Neuronal stem cell (in vitro differentiated cells): ENCODE results near the gene AFTPH.
A peak's percentile ranks its signal among the peaks of the same experiment; 100 is the strongest.

Experiments used
- DNase-seq: peaks from one replicate; pipeline ENCODE4 v3.0.0-alpha.2; 2013; ENCODE audit warnings: low spot score
- H2AFZ ChIP-seq: one replicate; pipeline ENCODE4 v1.6.1; 2013; ENCODE audit warnings: mild to moderate bottlenecking, low read length, inconsistent platforms
- H2AK5ac ChIP-seq: 2 replicates; pipeline ENCODE4 v1.6.1; 2013; ENCODE audit warnings: low read depth, mild to moderate bottlenecking, inconsistent platforms, low read length, moderate library complexity, mixed read lengths
- H2BK120ac ChIP-seq: 2 replicates; pipeline ENCODE4 v1.6.1; 2013; ENCODE audit warnings: low read depth, mild to moderate bottlenecking, inconsistent platforms, low read length, moderate library complexity, mixed read lengths
- H2BK12ac ChIP-seq: one replicate; pipeline ENCODE4 v1.6.1; 2013; ENCODE audit warnings: low read length, inconsistent platforms
- H2BK15ac ChIP-seq: 2 replicates; pipeline ENCODE4 v1.6.1; 2013; ENCODE audit warnings: mild to moderate bottlenecking, low read length, inconsistent platforms, mixed read lengths
- H2BK5ac ChIP-seq: one replicate; pipeline ENCODE4 v1.6.1; 2013; ENCODE audit warnings: inconsistent platforms, mild to moderate bottlenecking, low read length, moderate library complexity
- H3K14ac ChIP-seq: one replicate; pipeline ENCODE4 v1.6.1; 2013; ENCODE audit warnings: low read length, inconsistent platforms
- H3K18ac ChIP-seq: 2 replicates; pipeline ENCODE4 v1.6.1; 2013; ENCODE audit warnings: low read length, inconsistent platforms
- H3K23ac ChIP-seq: 2 replicates; pipeline ENCODE4 v1.6.1; 2013; ENCODE audit warnings: low read depth, mild to moderate bottlenecking, mixed read lengths, low read length, inconsistent platforms; ENCODE audit not compliant: poor library complexity
- H3K27ac ChIP-seq: replicated peaks from 3 replicates; pipeline ENCODE4 v1.5.1; 2013; ENCODE audit warnings: low read length, inconsistent platforms
- H3K27me3 ChIP-seq, 3 experiments: 2 replicates each; pipeline ENCODE4 v1.6.1; 2013; ENCODE audit warnings: low read length in 3 of 3, mild to moderate bottlenecking in 2 of 3, inconsistent platforms in 1 of 3, low read depth in 1 of 3, mixed read lengths in 1 of 3, moderate library complexity in 1 of 3; ENCODE audit not compliant: control insufficient read depth in 3 of 3, insufficient read depth in 3 of 3
- H3K36me3 ChIP-seq, 2 donors: replicated peaks in 1 of 2; 2 replicates each; pipeline ENCODE4 v1.6.1; 2013; ENCODE audit warnings: low read length in 2 of 2; ENCODE audit not compliant: control insufficient read depth in 2 of 2, insufficient read depth in 2 of 2
- H3K4ac ChIP-seq: 2 replicates; pipeline ENCODE4 v1.6.1; 2013; ENCODE audit warnings: inconsistent platforms, mild to moderate bottlenecking, low read length, moderate library complexity
- H3K4me1 ChIP-seq, 2 donors: 1 replicate in 1 of 2; 2 replicates in 1 of 2; pipeline ENCODE4 v1.6.1; 2013; ENCODE audit warnings: low read length in 2 of 2, low read depth in 1 of 2; ENCODE audit not compliant: control insufficient read depth in 2 of 2, insufficient read depth in 1 of 2
- H3K4me2 ChIP-seq: one replicate; pipeline ENCODE4 v1.6.1; 2013; ENCODE audit warnings: mild to moderate bottlenecking, low read length, inconsistent platforms; ENCODE audit not compliant: insufficient read depth, poor library complexity, severe bottlenecking
- H3K4me3 ChIP-seq, 2 donors: 2 replicates each; pipeline ENCODE4 v1.5.1; 2013; ENCODE audit warnings: low read length in 2 of 2, mild to moderate bottlenecking in 2 of 2, inconsistent platforms in 1 of 2, moderate library complexity in 1 of 2
- H3K79me1 ChIP-seq: one replicate; pipeline ENCODE4 v1.6.1; 2013; ENCODE audit warnings: low read depth, mild to moderate bottlenecking, inconsistent platforms, low read length, moderate library complexity
- H3K9ac ChIP-seq: one replicate; pipeline ENCODE4 v1.6.1; 2013; ENCODE audit warnings: mild to moderate bottlenecking, low read depth, low read length, inconsistent platforms; ENCODE audit not compliant: poor library complexity
- H3K9me3 ChIP-seq, 2 donors: replicated peaks in 1 of 2; 2 replicates each; pipeline versions ENCODE3 to v1.6.1; 2013; ENCODE audit warnings: low read length in 2 of 2, mild to moderate bottlenecking in 2 of 2, inconsistent platforms in 1 of 2, low read depth in 1 of 2, mixed read lengths in 1 of 2, moderate library complexity in 1 of 2; ENCODE audit not compliant: control insufficient read depth in 2 of 2, insufficient read depth in 1 of 2
- H4K8ac ChIP-seq: one replicate; pipeline ENCODE4 v1.6.1; 2013; ENCODE audit warnings: low read depth, mild to moderate bottlenecking, inconsistent platforms, low read length, moderate library complexity
- H4K91ac ChIP-seq: one replicate; pipeline ENCODE4 v1.6.1; 2013; ENCODE audit warnings: low read length, low read depth, mild to moderate bottlenecking, inconsistent platforms; ENCODE audit not compliant: poor library complexity
- WGBS, 2 donors: extraction: QIAGEN DNeasy Blood & Tissue Kit; methylation state at CpG; one replicate each; pipeline ENCODE4 v1.1.7; 2013; ENCODE audit warnings: missing lambda C conversion rate in 2 of 2, mixed read lengths in 1 of 2; ENCODE audit not compliant: insufficient read length in 2 of 2, insufficient replicate concordance in 1 of 2; ENCODE audit errors: extremely low coverage in 2 of 2; 5-methylcytosine and 5-hydroxymethylcytosine counted together

AFTPH gene

DNA sequence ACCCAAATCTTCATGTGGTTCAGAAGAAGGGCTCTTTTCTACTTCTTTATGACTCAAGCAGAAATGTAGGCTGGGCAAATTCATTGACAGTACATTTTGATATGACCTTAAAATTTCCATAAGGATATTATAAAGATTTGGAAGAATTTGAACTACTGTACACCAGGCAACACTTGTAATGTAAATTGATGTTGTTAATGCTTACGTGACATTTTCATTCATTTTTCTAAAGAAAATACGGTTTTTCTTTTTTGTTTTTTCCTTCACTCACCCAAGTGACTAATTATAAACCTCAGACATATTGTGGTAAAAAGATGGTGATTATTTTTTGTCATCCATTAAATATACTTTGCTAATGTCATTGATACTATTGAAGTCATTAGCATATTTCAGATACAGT, 17.4 kb downstream of the AFTPH start:
- Histone ChIP-seq H3K4ac (no peak overlapping the region), H3K23ac (no peak overlapping the region), H4K8ac (no peak overlapping the region), H3K36me3 (no peaks in the 10 kb centered on the region), H3K9me3 (no peaks in the 10 kb centered on the region), H2AK5ac (no peak overlapping the region), H3K4me1 (peaks cover 0 to 2% of the 10 kb centered on the region in 2 donors), H3K4me2 (no peak overlapping the region), H2BK120ac (no peak overlapping the region), H2BK12ac (no peak overlapping the region), H2BK15ac (no peak overlapping the region), H3K27me3 (no peaks in the 10 kb centered on the region), H3K9ac (no peak overlapping the region), H3K18ac (no peak overlapping the region), H4K91ac (no peak overlapping the region), H3K27ac (no peak overlapping the region), H3K14ac (no peak overlapping the region), H2AFZ (no peak overlapping the region), H3K79me1 (no peaks in the 10 kb centered on the region), H3K4me3 (no peak overlapping the region), H2BK5ac (no peak overlapping the region)
- no peak for DNase-seq
- WGBS, 2 donors, result no CpG with 5 or more reads among the region's 2 CpGs

DNA sequence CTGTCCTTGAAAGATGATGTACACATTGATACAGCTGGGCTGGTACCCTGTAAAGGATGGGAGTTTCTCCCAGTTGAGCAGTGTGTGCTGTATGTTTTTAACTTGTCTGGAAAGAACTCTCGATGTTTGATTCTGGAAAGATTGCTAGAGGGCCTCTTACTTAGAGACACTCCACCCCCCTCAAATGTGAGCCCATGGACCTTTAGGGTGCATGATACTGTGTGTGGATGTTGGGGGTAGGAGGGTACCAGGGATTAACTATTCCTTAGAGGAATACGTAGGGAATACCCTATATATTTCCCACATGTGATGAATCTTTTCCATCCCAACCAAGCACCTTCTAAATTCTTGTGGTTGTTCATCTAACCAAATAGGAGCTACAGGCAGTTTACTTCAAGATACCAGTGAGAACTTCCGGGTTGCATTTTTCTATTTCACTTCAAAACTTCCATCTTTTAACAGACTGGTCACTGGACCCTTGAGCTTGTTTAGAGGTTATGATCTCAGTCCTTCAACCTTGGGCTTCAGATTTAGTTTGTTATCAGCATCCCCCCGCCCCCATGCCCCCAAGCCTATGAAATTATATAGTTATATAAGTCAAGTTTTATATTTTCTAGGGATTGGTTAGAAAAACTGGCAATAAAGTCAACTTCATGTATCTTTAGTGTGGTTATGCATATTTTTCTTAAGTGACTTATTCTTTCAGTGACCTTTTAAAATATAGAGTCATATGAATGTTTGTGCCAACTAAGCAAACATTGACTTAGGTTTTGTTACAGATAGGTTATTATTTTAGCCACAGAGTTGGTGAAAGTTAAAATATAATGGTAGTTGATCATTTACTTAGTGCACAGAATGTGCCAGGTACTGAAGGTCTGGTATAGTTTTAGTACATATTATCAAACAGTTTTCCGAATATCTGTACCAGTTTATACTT, 18.2 kb downstream of the AFTPH start:
- Histone ChIP-seq H2BK120ac (no peak overlapping the region), H3K36me3 (no peaks in the 10 kb centered on the region), H3K14ac (no peak overlapping the region), H3K9me3 (no peaks in the 10 kb centered on the region), H2AFZ (no peak overlapping the region), H3K4me2 (no peak overlapping the region), H4K8ac (no peak overlapping the region), H3K27me3 (no peaks in the 10 kb centered on the region), H3K4me3 (no peak overlapping the region), H2BK5ac (no peak overlapping the region), H4K91ac (no peak overlapping the region), H3K23ac (no peak overlapping the region), H3K4me1 (peaks cover 0 to 2% of the 10 kb centered on the region in 2 donors), H3K9ac (no peak overlapping the region), H3K27ac (no peak overlapping the region), H2AK5ac (no peak overlapping the region), H3K18ac (no peak overlapping the region), H2BK15ac (no peak overlapping the region), H2BK12ac (no peak overlapping the region), H3K79me1 (no peaks in the 10 kb centered on the region), H3K4ac (no peak overlapping the region)
- WGBS, 2 donors, result no CpG with 5 or more reads among the region's 5 CpGs
- DNase-seq, result no peak

GRCh38 chr2:64543008-64543697, 19.0 kb downstream of the AFTPH start:
- Histone ChIP-seq H2BK120ac (no peak overlapping the region), H3K79me1 (no peaks in the 10 kb centered on the region), H3K27ac (no peak overlapping the region), H2BK15ac (no peak overlapping the region), H3K9ac (no peak overlapping the region), H3K4me1 (peaks cover 0 to 2% of the 10 kb centered on the region in 2 donors), H3K4me3 (no peak overlapping the region), H2AFZ (no peak overlapping the region), H4K8ac (no peak overlapping the region), H3K9me3 (no peaks in the 10 kb centered on the region), H2BK5ac (no peak overlapping the region), H3K18ac (no peak overlapping the region), H3K36me3 (no peaks in the 10 kb centered on the region), H2BK12ac (no peak overlapping the region), H3K14ac (no peak overlapping the region), H3K23ac (no peak overlapping the region), H3K4me2 (no peak overlapping the region), H3K27me3 (no peaks in the 10 kb centered on the region), H3K4ac (no peak overlapping the region), H4K91ac (no peak overlapping the region), H2AK5ac (no peak overlapping the region)
- no peak for DNase-seq

- WGBS, 2 donors, result no CpG with 5 or more reads among the region's 3 CpGs
- Histone ChIP-seq H3K79me1 (no peaks in the 10 kb centered on the region), H3K18ac (no peak overlapping the region), H3K36me3 (peaks cover 0 to 12% of the 10 kb centered on the region in 2 donors), H3K4me2 (no peak overlapping the region), H2BK12ac (no peak overlapping the region), H3K14ac (no peak overlapping the region), H3K27me3 (no peaks in the 10 kb centered on the region), H2AFZ (no peak overlapping the region), H2BK15ac (no peak overlapping the region), H3K9ac (no peak overlapping the region), H3K9me3 (peaks cover 2 to 6% of the 10 kb centered on the region in 2 donors), H3K23ac (no peak overlapping the region), H4K8ac (no peak overlapping the region), H2BK5ac (no peak overlapping the region), H3K4me3 (no peak overlapping the region), H3K4ac (no peak overlapping the region), H2BK120ac (no peak overlapping the region), H3K4me1 (no peaks in the 10 kb centered on the region), H3K27ac (peak overlapping the region; percentile 81), H2AK5ac (no peak overlapping the region), H4K91ac (no peak overlapping the region)
- no peak for DNase-seq
Measured at GRCh38 chr2:64548761-64549160, 24.6 kb downstream of the AFTPH start.
